ENCODE results near the gene APOBEC2.

APOBEC2 gene

DNA sequence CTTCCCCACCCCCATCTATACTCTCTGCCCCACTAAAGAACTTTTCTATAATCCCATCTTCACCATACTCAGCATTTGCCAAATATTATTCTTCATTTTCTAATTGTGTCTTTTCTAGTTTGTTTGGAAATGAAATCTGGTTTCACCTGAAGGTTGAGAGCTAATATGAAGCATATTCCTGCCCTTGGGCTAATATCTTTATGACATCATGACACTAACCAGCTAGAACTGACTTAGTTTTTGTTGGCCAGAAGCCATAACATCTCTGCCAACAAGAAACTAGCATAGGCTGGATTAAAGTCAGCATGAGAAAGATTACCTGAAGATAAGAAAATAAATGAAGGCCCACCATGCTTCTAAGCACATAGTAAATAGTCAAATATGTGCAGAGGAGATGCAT is 30.7 kb upstream of the APOBEC2 start:
- no peaks in the 10 kb centered on the region for H3K27me3 ChIP-seq (ENCODE audit: control insufficient read depth in 1 of 2, insufficient read depth in 2 of 2, low read length in 2 of 2)
- no peaks in the 10 kb centered on the region for H3K9me3 ChIP-seq (ENCODE audit: control insufficient read depth in 2 of 2, low read length in 2 of 2)
- H3K27ac ChIP-seq (ENCODE audit: low read length): no peak overlapping the region
- H3K36me3 ChIP-seq (ENCODE audit: control insufficient read depth in 2 of 2, insufficient read depth in 2 of 2, low read length in 2 of 2): no peaks in the 10 kb centered on the region
- H3K4me1 ChIP-seq (ENCODE audit: control insufficient read depth, insufficient read depth, low read length): peaks cover under 1% of the 10 kb centered on the region
- no peak overlapping the region for H3K9ac ChIP-seq (ENCODE audit: low read length in 2 of 2)
- H3K4me3 ChIP-seq (ENCODE audit: low read length in 2 of 2): no peak overlapping the region

DNA sequence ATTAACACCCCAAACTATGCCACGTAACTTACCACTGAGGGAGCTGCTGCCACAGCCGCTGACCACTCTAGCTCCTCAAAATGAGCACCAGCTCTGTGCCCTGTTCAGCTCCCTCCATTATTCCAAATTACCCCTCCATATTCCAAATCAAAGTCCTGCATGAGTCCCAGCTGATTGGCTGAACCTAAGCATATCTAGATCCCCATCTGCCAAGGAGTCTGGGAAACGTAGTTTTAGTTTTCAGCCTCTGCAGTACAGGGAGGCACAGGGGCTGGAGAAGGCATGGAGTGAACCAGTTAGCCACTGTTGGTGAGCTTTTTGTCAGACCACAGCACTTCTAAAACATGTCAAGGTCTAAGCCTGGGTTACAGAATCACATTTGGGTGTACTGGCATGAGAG is 29.9 kb upstream of the APOBEC2 start:
- Histone ChIP-seq H3K9ac (ENCODE audit: low read length in 2 of 2) (no peak overlapping the region), H3K4me1 (ENCODE audit: control insufficient read depth, insufficient read depth, low read length) (peaks cover 9% of the 10 kb centered on the region), H3K4me3 (ENCODE audit: low read length in 2 of 2) (no peak overlapping the region), H3K27me3 (ENCODE audit: control insufficient read depth in 1 of 2, insufficient read depth in 2 of 2, low read length in 2 of 2) (no peaks in the 10 kb centered on the region), H3K9me3 (ENCODE audit: control insufficient read depth in 2 of 2, low read length in 2 of 2) (no peaks in the 10 kb centered on the region), H3K27ac (ENCODE audit: low read length) (no peak overlapping the region), H3K36me3 (ENCODE audit: control insufficient read depth in 2 of 2, insufficient read depth in 2 of 2, low read length in 2 of 2) (no peaks in the 10 kb centered on the region)

DNA sequence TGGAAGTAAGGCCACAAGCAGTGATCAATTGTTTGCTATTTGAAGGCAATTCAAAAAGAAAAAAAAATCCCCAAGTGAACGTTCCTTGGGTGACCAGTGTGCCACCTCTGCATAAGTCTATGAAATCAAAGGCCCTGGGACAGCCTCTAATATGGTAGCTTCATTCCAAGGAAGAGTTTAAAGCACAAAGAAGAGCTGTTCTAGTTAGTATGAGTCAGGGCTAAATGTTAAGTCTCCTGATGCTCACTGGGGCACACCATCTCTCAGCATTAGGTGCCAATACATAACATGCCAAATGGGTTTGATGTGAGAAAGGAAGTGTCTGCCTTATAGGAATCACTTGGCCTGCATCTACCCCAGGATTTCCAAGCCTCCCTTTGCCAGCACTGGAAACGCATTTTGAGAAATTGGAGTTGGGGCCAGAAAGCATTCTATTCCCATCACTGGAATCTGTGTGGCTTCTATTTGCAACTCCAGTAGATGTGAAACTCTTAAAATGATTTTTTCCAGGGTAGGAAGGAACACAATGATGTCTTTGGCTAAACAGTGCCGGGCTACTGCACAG is 27.0 kb upstream of the APOBEC2 start:
- Histone ChIP-seq H3K9me3 (ENCODE audit: control insufficient read depth in 2 of 2, low read length in 2 of 2) (no peaks in the 10 kb centered on the region), H3K27me3 (ENCODE audit: control insufficient read depth in 1 of 2, insufficient read depth in 2 of 2, low read length in 2 of 2) (no peaks in the 10 kb centered on the region), H3K27ac (ENCODE audit: low read length) (no peak overlapping the region), H3K9ac (ENCODE audit: low read length in 2 of 2) (no peak overlapping the region), H3K4me3 (ENCODE audit: low read length in 2 of 2) (no peak overlapping the region), H3K4me1 (ENCODE audit: control insufficient read depth, insufficient read depth, low read length) (peaks cover 17% of the 10 kb centered on the region), H3K36me3 (ENCODE audit: control insufficient read depth in 2 of 2, insufficient read depth in 2 of 2, low read length in 2 of 2) (no peaks in the 10 kb centered on the region)

DNA sequence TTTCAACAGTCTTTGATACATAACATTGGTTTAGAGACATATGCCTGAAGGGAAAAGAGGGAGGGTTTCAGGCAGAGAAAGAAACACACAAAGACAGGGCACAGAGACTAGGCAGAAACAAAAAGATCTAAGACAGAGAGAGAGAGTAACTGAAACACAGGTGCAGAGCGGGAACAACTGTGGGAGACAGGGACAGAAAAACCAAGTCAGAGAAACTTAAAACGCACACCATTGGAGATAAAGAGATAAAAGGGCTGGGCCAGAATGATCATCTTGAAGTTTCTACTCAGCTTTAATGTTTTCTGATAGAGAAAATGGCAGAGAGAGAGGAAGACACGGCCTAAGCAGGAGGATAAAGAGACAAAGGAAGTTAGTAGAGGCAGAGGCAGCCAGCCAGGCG is 25.8 kb upstream of the APOBEC2 start:
- no peaks in the 10 kb centered on the region for H3K9me3 ChIP-seq (ENCODE audit: control insufficient read depth in 2 of 2, low read length in 2 of 2)
- H3K36me3 ChIP-seq (ENCODE audit: control insufficient read depth in 2 of 2, insufficient read depth in 2 of 2, low read length in 2 of 2): no peaks in the 10 kb centered on the region
- H3K9ac ChIP-seq (ENCODE audit: low read length in 2 of 2): peak overlapping the region in 1 of 2 donors; percentile 58
- peak overlapping the region; percentile 20 to 76 for H3K4me3 ChIP-seq (ENCODE audit: low read length in 2 of 2)
- H3K4me1 ChIP-seq (ENCODE audit: control insufficient read depth, insufficient read depth, low read length): peaks cover 17% of the 10 kb centered on the region
- H3K27ac ChIP-seq (ENCODE audit: low read length): peak overlapping the region; percentile 70
- H3K27me3 ChIP-seq (ENCODE audit: control insufficient read depth in 1 of 2, insufficient read depth in 2 of 2, low read length in 2 of 2): no peaks in the 10 kb centered on the region

DNA sequence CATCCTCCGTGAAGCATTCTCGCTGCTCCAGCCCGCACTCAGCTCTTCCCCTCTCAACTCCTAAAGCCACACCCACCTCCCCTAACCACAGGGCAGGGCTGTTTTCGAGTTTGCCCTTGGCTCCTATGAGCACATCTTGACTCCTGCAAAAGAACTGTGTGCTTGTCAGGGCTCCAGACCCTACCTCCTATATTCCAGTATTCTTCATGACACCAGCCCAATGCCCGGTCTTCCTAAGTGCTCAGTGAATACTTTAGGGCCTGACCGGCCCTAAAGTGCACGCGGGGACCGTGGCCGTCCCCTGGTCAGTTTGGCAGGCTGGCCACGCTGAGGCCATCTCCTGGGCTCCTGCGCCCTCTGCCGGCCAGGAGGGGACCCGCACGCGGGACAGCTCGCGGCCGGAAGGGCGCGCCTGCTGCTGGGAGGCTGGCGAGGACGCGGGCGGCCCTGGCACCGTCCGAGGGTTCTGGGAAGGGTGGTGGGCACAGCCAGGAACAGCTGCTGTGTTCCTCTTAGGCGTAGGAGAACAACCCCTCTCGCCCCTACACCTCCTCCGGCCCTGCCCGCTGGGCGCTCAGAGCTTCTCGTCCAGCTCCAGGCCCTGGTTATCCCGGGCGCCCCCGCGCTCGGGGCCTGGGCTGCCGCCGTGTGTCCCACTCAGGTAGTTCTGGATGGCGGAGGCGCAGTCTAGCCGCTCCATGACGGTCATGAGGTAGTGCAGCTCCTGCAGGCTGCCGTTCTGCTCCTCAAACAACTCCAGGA is 25.0 kb upstream of the APOBEC2 start:
- peak overlapping the region; percentile 70 for H3K27ac ChIP-seq (ENCODE audit: low read length)

DNA sequence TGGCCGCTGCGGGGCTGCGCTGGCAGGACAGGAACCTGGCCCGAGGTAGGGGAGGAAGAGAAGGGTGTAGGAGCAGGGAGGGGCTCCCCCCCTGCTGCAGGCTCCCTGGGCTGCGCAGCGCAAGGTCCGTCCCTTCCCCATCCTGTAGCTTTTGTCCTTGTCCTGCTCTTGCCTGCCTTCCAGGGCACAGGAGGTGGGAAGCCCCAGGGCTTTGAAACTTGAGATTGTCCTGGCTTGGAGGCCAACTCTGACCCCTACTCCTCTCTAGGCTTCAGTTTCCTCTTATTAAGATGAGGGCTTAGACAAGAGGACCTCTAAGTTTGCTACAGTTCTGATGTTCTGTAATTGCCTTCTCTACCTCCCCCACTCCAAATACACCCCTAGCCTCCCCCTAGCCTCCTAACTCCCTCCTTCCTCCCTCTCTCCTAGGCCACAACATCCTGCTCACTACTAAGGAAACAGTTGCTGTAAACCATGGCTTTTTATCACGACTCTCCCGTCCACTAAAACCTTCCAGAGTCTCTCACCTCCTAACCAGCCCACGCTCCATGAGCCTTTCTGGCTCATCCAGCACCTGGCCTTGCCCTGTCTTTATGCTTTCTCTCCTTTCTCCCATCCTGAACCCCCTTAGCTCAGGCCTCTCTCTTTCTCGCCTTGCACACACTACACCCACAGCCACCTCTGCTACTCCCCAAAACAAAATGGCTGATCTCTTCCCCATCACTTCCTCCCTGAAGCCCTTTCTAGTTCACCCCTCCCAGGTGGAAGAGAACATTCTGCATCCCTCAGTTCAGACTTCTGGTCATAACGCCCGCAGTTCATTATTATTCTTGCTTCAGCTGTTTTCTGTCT is 24.2 kb upstream of the APOBEC2 start:
- Histone ChIP-seq H3K9me3 (ENCODE audit: control insufficient read depth in 2 of 2, low read length in 2 of 2) (no peaks in the 10 kb centered on the region), H3K4me1 (ENCODE audit: control insufficient read depth, insufficient read depth, low read length) (peaks cover 17% of the 10 kb centered on the region), H3K27ac (ENCODE audit: low read length) (peak overlapping the region; percentile 70), H3K27me3 (ENCODE audit: control insufficient read depth in 1 of 2, insufficient read depth in 2 of 2, low read length in 2 of 2) (no peaks in the 10 kb centered on the region), H3K4me3 (ENCODE audit: low read length in 2 of 2) (peak overlapping the region; percentile 20 to 76), H3K9ac (ENCODE audit: low read length in 2 of 2) (peak overlapping the region; percentile 65 to 81), H3K36me3 (ENCODE audit: control insufficient read depth in 2 of 2, insufficient read depth in 2 of 2, low read length in 2 of 2) (no peaks in the 10 kb centered on the region)

More for the DNA sequence above, 25.0 kb upstream of the APOBEC2 start:
- peak overlapping the region; percentile 20 to 76 for H3K4me3 ChIP-seq (ENCODE audit: low read length in 2 of 2)
- H3K4me1 ChIP-seq (ENCODE audit: control insufficient read depth, insufficient read depth, low read length): peaks cover 17% of the 10 kb centered on the region
- no peaks in the 10 kb centered on the region for H3K9me3 ChIP-seq (ENCODE audit: control insufficient read depth in 2 of 2, low read length in 2 of 2)
- H3K9ac ChIP-seq (ENCODE audit: low read length in 2 of 2): peak overlapping the region; percentile 65 to 81
- no peaks in the 10 kb centered on the region for H3K27me3 ChIP-seq (ENCODE audit: control insufficient read depth in 1 of 2, insufficient read depth in 2 of 2, low read length in 2 of 2)
- H3K36me3 ChIP-seq (ENCODE audit: control insufficient read depth in 2 of 2, insufficient read depth in 2 of 2, low read length in 2 of 2): no peaks in the 10 kb centered on the region

DNA sequence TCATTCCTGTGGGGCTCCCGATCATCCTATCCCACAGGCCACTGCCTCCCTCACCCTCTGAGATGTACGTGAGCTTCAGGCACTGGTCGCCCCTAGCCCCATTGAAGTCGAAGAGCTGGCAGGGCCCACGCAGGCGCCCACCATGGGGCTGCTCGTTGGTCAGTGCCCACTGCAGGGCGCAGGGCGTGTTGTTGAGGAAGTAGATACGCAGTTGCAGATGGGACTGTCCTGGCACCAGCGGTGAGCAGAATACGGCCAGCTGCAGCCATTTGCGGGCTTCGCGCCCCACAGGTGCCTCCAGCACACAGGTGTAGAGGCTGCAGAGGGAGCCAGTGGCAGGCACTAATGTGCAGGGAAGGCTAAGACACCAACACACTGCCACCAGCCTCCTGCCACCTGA is 20.2 kb upstream of the APOBEC2 start:
- peaks cover 12% of the 10 kb centered on the region for H3K4me1 ChIP-seq (ENCODE audit: control insufficient read depth, insufficient read depth, low read length)
- H3K9ac ChIP-seq (ENCODE audit: low read length in 2 of 2): no peak overlapping the region
- no peak overlapping the region for H3K27ac ChIP-seq (ENCODE audit: low read length)
- no peak overlapping the region for H3K4me3 ChIP-seq (ENCODE audit: low read length in 2 of 2)
- H3K9me3 ChIP-seq (ENCODE audit: control insufficient read depth in 2 of 2, low read length in 2 of 2): no peaks in the 10 kb centered on the region
- H3K36me3 ChIP-seq (ENCODE audit: control insufficient read depth in 2 of 2, insufficient read depth in 2 of 2, low read length in 2 of 2): no peaks in the 10 kb centered on the region
- no peaks in the 10 kb centered on the region for H3K27me3 ChIP-seq (ENCODE audit: control insufficient read depth in 1 of 2, insufficient read depth in 2 of 2, low read length in 2 of 2)

DNA sequence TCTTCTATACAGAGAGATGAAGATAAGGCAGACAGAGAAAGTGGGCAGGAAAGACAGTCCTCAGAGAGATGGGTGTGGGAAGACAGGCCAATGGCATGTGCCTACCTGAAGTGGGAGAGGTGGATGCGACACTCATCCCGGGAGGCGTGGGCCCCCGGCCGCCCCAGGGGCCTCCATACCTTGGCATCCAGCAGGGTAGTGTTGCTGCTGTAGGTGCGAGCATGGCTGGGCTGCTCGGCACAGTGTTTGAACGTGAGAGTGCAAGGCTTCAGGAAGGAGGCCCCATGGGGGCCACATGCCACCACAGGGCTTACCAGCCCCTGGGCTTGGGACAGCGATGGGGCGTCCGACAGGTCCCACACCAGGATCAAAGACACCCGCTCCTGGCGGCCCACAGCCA is 19.2 kb upstream of the APOBEC2 start:
- H3K27me3 ChIP-seq (ENCODE audit: control insufficient read depth in 1 of 2, insufficient read depth in 2 of 2, low read length in 2 of 2): no peaks in the 10 kb centered on the region
- no peak overlapping the region for H3K27ac ChIP-seq (ENCODE audit: low read length)
- H3K9ac ChIP-seq (ENCODE audit: low read length in 2 of 2): no peak overlapping the region
- H3K36me3 ChIP-seq (ENCODE audit: control insufficient read depth in 2 of 2, insufficient read depth in 2 of 2, low read length in 2 of 2): no peaks in the 10 kb centered on the region
- no peaks in the 10 kb centered on the region for H3K9me3 ChIP-seq (ENCODE audit: control insufficient read depth in 2 of 2, low read length in 2 of 2)
- H3K4me3 ChIP-seq (ENCODE audit: low read length in 2 of 2): no peak overlapping the region
- H3K4me1 ChIP-seq (ENCODE audit: control insufficient read depth, insufficient read depth, low read length): peaks cover 4% of the 10 kb centered on the region

DNA sequence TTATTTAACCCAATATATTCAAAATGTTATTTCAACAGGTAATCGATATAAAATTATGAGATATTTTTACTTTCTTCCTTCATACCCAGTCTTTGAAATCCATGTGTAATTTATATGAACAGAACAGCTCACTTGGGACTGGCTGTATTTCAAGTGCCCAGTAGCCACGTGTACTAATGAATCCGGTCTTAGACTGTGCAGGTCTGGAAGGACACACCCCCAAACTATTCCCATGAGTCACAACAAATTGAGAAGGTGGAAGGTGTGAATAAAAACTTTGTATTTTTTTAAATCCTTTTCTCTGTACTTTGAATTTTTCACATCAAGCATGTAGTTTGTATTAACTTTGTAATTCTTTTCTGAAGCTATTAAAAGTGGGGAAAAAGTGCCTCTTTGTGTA is 16.8 kb upstream of the APOBEC2 start:
- no peaks in the 10 kb centered on the region for H3K27me3 ChIP-seq (ENCODE audit: control insufficient read depth in 1 of 2, insufficient read depth in 2 of 2, low read length in 2 of 2)
- H3K9me3 ChIP-seq (ENCODE audit: control insufficient read depth in 2 of 2, low read length in 2 of 2): no peaks in the 10 kb centered on the region
- H3K9ac ChIP-seq (ENCODE audit: low read length in 2 of 2): no peak overlapping the region
- H3K27ac ChIP-seq (ENCODE audit: low read length): no peak overlapping the region
- no peaks in the 10 kb centered on the region for H3K36me3 ChIP-seq (ENCODE audit: control insufficient read depth in 2 of 2, insufficient read depth in 2 of 2, low read length in 2 of 2)
- H3K4me1 ChIP-seq (ENCODE audit: control insufficient read depth, insufficient read depth, low read length): peaks cover 5% of the 10 kb centered on the region
- no peak overlapping the region for H3K4me3 ChIP-seq (ENCODE audit: low read length in 2 of 2)

DNA sequence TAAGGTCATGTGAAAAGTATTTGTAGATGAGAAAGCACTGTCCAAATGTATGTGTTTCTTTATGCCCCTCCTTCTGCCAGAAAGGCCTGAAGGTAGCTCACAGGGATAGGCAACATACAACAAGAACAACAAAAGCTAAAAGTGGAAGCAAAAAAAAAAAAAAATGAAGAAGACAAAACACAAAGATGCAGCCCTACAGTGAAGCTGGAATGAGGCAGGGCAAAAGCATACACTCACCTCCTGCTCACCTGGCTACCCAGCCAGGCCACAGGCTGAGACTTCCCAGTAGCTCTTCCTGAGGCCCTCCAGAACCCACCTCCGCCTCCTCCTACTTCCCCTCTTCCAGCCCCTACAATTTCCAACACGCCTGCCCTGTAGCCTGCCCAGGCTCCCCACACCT is 16.4 kb upstream of the APOBEC2 start:
- H3K4me1 ChIP-seq (ENCODE audit: control insufficient read depth, insufficient read depth, low read length): peaks cover 5% of the 10 kb centered on the region
- no peak overlapping the region for H3K4me3 ChIP-seq (ENCODE audit: low read length in 2 of 2)
- no peaks in the 10 kb centered on the region for H3K27me3 ChIP-seq (ENCODE audit: control insufficient read depth in 1 of 2, insufficient read depth in 2 of 2, low read length in 2 of 2)
- no peak overlapping the region for H3K9ac ChIP-seq (ENCODE audit: low read length in 2 of 2)
- no peaks in the 10 kb centered on the region for H3K9me3 ChIP-seq (ENCODE audit: control insufficient read depth in 2 of 2, low read length in 2 of 2)
- no peaks in the 10 kb centered on the region for H3K36me3 ChIP-seq (ENCODE audit: control insufficient read depth in 2 of 2, insufficient read depth in 2 of 2, low read length in 2 of 2)
- no peak overlapping the region for H3K27ac ChIP-seq (ENCODE audit: low read length)
